Common myeloid progenitor, CD34-positive (primary cell): ENCODE data around the gene THRB.

Experiments used
- CTCF ChIA-PET: fragments of 350-600 bp; sonication (Branson Sonifier 250); formaldehyde crosslinking; loops from one replicate; lab custom pipeline; 2021; ENCODE audit warnings: antibody characterized with exemption; lab: Charles Lee
- POLR2A ChIA-PET: fragments of 350-600 bp; sonication (Branson Sonifier 250); formaldehyde crosslinking; loops from one replicate; lab custom pipeline; 2021; ENCODE audit warnings: antibody characterized with exemption; lab: Charles Lee
- DNase-seq, 3 donors: peaks; one replicate each; pipeline versions ENCODE4 v3.0.0 to v3.0.0-alpha.2; 2013
- H3K27ac ChIP-seq, 2 experiments: 1 replicate in 1 of 2; 2 replicates in 1 of 2; pipeline ENCODE4 v1.7.0; 2013; ENCODE audit warnings: inconsistent platforms in 2 of 2, low read length in 2 of 2, mild to moderate bottlenecking in 2 of 2, low read depth in 1 of 2, moderate library complexity in 1 of 2; ENCODE audit not compliant: severe bottlenecking in 2 of 2, insufficient read depth in 1 of 2, poor library complexity in 1 of 2
- H3K27me3 ChIP-seq, 5 experiments: replicated peaks in 2 of 5; 1 replicate in 3 of 5; 2 replicates in 2 of 5; pipeline versions ENCODE4 v1.6.1 to v1.7.0; 2013; ENCODE audit warnings: low read length in 4 of 5, mild to moderate bottlenecking in 2 of 5, moderate library complexity in 2 of 5, inconsistent platforms in 1 of 5; ENCODE audit not compliant: insufficient read depth in 5 of 5, control insufficient read depth in 4 of 5
- H3K36me3 ChIP-seq, 4 experiments: 1 replicate in 2 of 4; 2 replicates in 2 of 4; pipeline versions ENCODE4 v1.6.1 to v1.7.0; 2013; ENCODE audit warnings: low read length in 3 of 4, control low read depth in 1 of 4, mild to moderate bottlenecking in 1 of 4; ENCODE audit not compliant: control insufficient read depth in 4 of 4, insufficient read depth in 4 of 4
- H3K4me1 ChIP-seq, 4 experiments: 1 replicate in 3 of 4; 2 replicates in 1 of 4; pipeline versions ENCODE4 v1.6.1 to v1.7.1; 2013; ENCODE audit warnings: low read length in 3 of 4, mild to moderate bottlenecking in 3 of 4, control low read depth in 1 of 4, inconsistent platforms in 1 of 4, moderate library complexity in 1 of 4; ENCODE audit not compliant: control insufficient read depth in 4 of 4, insufficient read depth in 4 of 4; ENCODE audit errors: control extremely low read depth in 1 of 4
- H3K4me3 ChIP-seq, 7 experiments: 1 replicate in 4 of 7; 2 replicates in 3 of 7; pipeline versions ENCODE4 v1.5.1 to v1.7.0; 2013; ENCODE audit warnings: mild to moderate bottlenecking in 7 of 7, low read length in 6 of 7, moderate library complexity in 6 of 7, inconsistent platforms in 2 of 7, low read depth in 2 of 7, control low read depth in 1 of 7; ENCODE audit not compliant: insufficient read depth in 4 of 7, control insufficient read depth in 1 of 7; ENCODE audit errors: extremely low read depth in 1 of 7
- H3K9me3 ChIP-seq, 5 experiments: 1 replicate in 4 of 5; 2 replicates in 1 of 5; pipeline versions ENCODE4 v1.6.1 to v1.7.1; 2013; ENCODE audit warnings: low read length in 4 of 5, mild to moderate bottlenecking in 2 of 5, inconsistent platforms in 1 of 5, low read depth in 1 of 5, moderate library complexity in 1 of 5; ENCODE audit not compliant: control insufficient read depth in 4 of 5, insufficient read depth in 2 of 5; ENCODE audit errors: control extremely low read depth in 1 of 5
- WGBS: methylation state at CpG from one replicate; pipeline ENCODE4 v1.1.5; 2013; ENCODE audit not compliant: insufficient coverage; 5-methylcytosine and 5-hydroxymethylcytosine counted together

Gene THRB

GRCh38 chr3:24181256-24181655 lies 313.4 kb downstream of the THRB start:
- H3K27ac ChIP-seq: no peak overlapping the region
- 98% methylated on average over 4 of the region's 4 CpGs for WGBS
- POLR2A ChIA-PET: no interaction called here
- peaks cover 0 to 2% (median 0%) of the 10 kb centered on the region in 4 experiments for H3K36me3 ChIP-seq
- H3K4me1 ChIP-seq: peaks cover 0 to 9% (median 3%) of the 10 kb centered on the region in 4 experiments
- CTCF ChIA-PET: interaction anchor here (0.7 kb wide), 1 partner anchor 9 kb away, joined by 3 read pairs; no protein-coding TSS in a partner anchor
- no peaks in the 10 kb centered on the region for H3K27me3 ChIP-seq
- no peak overlapping the region for H3K4me3 ChIP-seq
- no peak for DNase-seq
- no peaks in the 10 kb centered on the region for H3K9me3 ChIP-seq

GRCh38 chr3:24180616-24181015 lies 314.0 kb downstream of the THRB start:
- POLR2A ChIA-PET: no interaction called here
- Histone ChIP-seq H3K36me3 (peaks cover 0 to 2% (median 0%) of the 10 kb centered on the region in 4 experiments), H3K4me3 (no peak overlapping the region), H3K9me3 (no peaks in the 10 kb centered on the region), H3K4me1 (peaks cover 0 to 3% (median 2%) of the 10 kb centered on the region in 4 experiments), H3K27ac (no peak overlapping the region), H3K27me3 (no peaks in the 10 kb centered on the region)
- no peak for DNase-seq
- 100% methylated on average over 2 of the region's 3 CpGs for WGBS
- CTCF ChIA-PET: interaction anchor here (0.7 kb wide), 1 partner anchor 9 kb away, joined by 3 read pairs; no protein-coding TSS in a partner anchor

GRCh38 chr3:24177201-24177600 lies 317.4 kb downstream of the THRB start:
- H3K9me3 ChIP-seq: no peaks in the 10 kb centered on the region
- no peak overlapping the region for H3K27ac ChIP-seq
- no peaks in the 10 kb centered on the region for H3K27me3 ChIP-seq
- no peak overlapping the region for H3K4me3 ChIP-seq
- H3K36me3 ChIP-seq: peaks cover 0 to 2% (median 0%) of the 10 kb centered on the region in 4 experiments
- ChIA-PET CTCF (no interaction called here), POLR2A (no interaction called here)
- H3K4me1 ChIP-seq: no peaks in the 10 kb centered on the region
- no peak for DNase-seq
- 100% methylated on average over 2 of the region's 5 CpGs for WGBS

- CTCF ChIA-PET: interaction anchor here (2.1 kb wide), 1 partner anchor 12 kb away, joined by 7 read pairs; no protein-coding TSS in a partner anchor
- H3K27ac ChIP-seq: no peak overlapping the region
- H3K4me3 ChIP-seq: no peak overlapping the region
- DNase-seq: no peak
- H3K9me3 ChIP-seq: no peaks in the 10 kb centered on the region
- POLR2A ChIA-PET: no interaction called here
- no peaks in the 10 kb centered on the region for H3K27me3 ChIP-seq
- H3K36me3 ChIP-seq: peaks cover 0 to 2% (median 0%) of the 10 kb centered on the region in 4 experiments
- WGBS: 100% methylated on average over 1 of the region's 2 CpGs
- H3K4me1 ChIP-seq: no peaks in the 10 kb centered on the region
These were observed 320.0 kb downstream of the THRB start for GRCh38 chr3:24174614-24175013.

GRCh38 chr3:24168977-24169376 lies 325.7 kb downstream of the THRB start:
- POLR2A ChIA-PET: no interaction called here

GRCh38 chr3:24167429-24167828 lies 327.2 kb downstream of the THRB start:
- ChIA-PET POLR2A (no interaction called here), CTCF (interaction anchor here (0.9 to 1.7 kb wide), 3 partner anchors 8 to 69 kb away, joined by 3 to 4 read pairs (median 3); no protein-coding TSS in a partner anchor)
- Histone ChIP-seq H3K27ac (no peak overlapping the region), H3K4me1 (no peaks in the 10 kb centered on the region), H3K27me3 (no peaks in the 10 kb centered on the region), H3K36me3 (no peaks in the 10 kb centered on the region), H3K9me3 (no peaks in the 10 kb centered on the region), H3K4me3 (no peak overlapping the region)
- no peak for DNase-seq
- WGBS: 100% methylated on average over 2 of the region's 3 CpGs

More at GRCh38 chr3:24168977-24169376, 325.7 kb downstream of the THRB start:
- no peak for DNase-seq
- Histone ChIP-seq H3K9me3 (no peaks in the 10 kb centered on the region), H3K36me3 (no peaks in the 10 kb centered on the region), H3K27ac (no peak overlapping the region), H3K4me1 (no peaks in the 10 kb centered on the region), H3K27me3 (no peaks in the 10 kb centered on the region), H3K4me3 (no peak overlapping the region)
- 100% methylated on average over 1 of the region's 3 CpGs for WGBS
- CTCF ChIA-PET: no interaction called here

- WGBS: 94% methylated on average over 2 of the region's 5 CpGs
- no peaks in the 10 kb centered on the region for H3K36me3 ChIP-seq
- DNase-seq: no peak
- ChIA-PET POLR2A (no interaction called here), CTCF (interaction anchor here (1.3 to 1.7 kb wide), 2 partner anchors 7 to 46 kb away, joined by 3 to 4 read pairs; no protein-coding TSS in a partner anchor)
- no peak overlapping the region for H3K27ac ChIP-seq
- H3K4me3 ChIP-seq: no peak overlapping the region
- H3K27me3 ChIP-seq: no peaks in the 10 kb centered on the region
- no peaks in the 10 kb centered on the region for H3K4me1 ChIP-seq
- no peaks in the 10 kb centered on the region for H3K9me3 ChIP-seq
These were observed 328.1 kb downstream of the THRB start for GRCh38 chr3:24166515-24166914.
